NCI-H2171 treated with DMSO at 0.1 percent for 48 hours (cell line): Measurements from ENCODE around the gene ERICH6.

Experiments used
- DNase-seq: peaks from one replicate; lab custom pipeline; 2025; lab: John Stamatoyannopoulos, UW

Gene ERICH6

DNA sequence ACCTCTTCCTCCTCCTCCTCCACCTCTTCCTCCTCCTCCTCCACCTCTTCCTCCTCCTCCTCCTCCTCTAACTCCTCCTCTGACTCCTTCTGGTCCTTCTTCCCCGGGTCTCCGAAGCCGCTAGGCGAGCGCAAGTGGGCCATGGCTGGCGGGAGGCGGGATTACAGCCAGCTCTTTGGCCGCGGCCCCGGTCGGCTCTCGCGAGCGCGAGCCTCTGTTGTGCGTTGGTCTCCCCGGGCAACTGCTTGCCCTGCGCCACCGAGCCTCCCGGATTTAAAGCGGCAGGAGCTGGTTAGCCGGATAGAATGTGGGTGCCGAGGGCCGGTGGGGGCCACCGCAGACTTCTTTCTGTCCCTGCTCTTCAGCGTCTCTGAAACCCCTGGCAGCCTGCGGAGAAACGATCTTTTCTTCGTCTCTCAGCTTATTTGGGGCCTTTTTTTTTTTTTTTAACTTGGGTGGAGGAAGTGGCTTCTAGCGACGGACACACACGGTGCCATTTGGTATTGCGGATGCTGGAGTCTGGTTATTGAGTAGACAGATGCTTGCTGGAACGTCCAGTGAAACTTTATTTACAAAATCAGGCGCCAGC is at the start of gene ERICH6:
Gene ERICH6, minus strand, starts transcription at position 165 of the 589 bp plus-strand sequence. Its CDS starts 22 bp downstream, at position 143.
- DNase-seq = peak; percentile 82

DNA sequence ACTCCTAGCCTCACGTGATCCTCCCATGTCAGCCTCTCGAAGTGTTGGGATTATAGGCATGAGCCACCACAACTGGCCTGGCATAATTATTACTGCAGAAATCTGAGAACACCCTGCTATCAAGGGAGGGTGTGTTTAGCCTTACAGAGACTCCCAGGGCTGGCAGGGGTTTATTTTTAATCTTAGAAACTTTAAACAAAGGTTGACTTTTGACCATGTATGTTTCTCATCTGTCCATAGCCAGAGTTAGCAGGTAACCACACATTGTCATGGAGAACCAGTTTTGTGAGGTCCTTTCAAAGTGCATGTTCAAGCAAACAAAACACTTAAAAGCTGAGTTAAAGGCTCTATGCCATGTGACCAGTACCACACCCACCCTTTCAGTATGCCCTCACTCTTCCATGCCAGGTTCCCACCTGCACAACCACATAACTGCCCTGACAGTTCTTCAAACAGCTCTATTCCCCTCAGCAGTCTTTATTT is 48.1 kb upstream of the ERICH6 start:
- DNase-seq = no peak

DNA sequence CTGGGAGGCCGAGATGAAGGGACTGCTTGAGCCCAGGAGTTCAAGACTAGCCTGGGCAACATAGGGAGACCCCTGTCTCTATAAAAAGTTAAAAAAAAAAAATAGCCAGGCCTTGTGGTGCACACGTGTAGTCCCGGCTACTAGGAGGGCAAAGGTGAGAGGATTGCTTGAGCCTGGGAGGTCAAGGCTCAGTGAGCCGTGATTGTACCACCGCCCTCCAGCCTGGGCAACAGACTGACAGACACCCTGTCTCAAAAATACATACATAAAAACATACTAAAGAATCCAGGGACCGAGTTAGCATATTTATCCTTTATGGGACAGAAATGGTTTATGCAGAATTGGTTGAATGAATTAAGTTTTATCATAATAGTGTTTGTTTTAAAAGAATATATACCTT is 45.5 kb upstream of the ERICH6 start:
- no peak for DNase-seq

DNA sequence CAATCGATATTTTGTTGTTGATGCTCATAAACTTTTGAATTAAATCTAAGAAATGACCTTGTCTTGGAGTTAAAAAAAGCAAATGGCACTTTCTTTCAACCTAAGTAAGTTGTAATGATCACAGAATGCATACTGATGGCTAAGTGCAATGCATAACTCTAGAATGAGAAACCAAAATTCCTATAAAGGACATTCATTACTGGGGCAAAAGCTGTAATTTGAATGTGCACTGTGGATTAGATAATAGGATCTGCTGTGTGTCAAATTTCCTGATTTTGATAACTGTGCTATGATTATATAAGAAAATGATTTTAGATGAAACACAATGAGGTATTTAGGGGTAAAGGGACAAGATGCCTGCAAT is 44.9 kb upstream of the ERICH6 start:
- no peak for DNase-seq

DNA sequence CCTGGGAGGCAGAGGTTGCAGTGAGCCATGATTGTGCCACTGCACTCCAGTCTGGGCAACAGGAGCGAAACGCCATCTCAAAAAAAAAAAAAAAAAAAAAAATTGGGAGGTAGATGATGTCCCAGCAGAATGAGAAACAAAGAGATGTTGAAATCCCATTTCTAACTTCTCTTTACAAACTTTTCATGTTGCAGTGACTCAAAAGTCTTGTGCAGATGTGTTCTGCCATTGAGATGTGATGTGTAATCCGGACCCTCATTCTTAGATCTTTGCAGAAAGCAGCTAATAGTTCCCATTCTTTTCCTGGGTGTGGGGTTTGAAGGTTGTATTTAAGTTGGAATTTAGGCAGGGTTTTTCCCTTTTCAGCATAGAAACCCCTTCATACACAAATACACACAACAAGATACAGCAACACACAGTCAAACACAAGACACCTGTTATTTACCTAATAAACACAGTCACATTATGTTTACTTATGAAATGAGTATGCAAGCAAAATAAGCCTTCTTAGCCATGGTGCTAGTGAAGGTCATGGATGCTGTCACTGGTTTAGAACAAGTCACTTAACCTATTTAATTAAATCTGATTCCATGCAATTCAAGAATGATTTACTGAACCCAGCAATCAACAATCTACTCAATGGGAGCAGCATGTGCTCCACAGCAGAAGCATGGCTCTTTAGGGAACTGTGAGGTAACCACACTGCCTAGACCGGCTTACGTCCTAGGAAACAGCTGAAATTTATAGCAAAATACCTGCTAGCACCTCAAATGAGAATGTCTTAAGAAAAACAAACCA is 44.4 kb upstream of the ERICH6 start:
- DNase-seq = no peak

DNA sequence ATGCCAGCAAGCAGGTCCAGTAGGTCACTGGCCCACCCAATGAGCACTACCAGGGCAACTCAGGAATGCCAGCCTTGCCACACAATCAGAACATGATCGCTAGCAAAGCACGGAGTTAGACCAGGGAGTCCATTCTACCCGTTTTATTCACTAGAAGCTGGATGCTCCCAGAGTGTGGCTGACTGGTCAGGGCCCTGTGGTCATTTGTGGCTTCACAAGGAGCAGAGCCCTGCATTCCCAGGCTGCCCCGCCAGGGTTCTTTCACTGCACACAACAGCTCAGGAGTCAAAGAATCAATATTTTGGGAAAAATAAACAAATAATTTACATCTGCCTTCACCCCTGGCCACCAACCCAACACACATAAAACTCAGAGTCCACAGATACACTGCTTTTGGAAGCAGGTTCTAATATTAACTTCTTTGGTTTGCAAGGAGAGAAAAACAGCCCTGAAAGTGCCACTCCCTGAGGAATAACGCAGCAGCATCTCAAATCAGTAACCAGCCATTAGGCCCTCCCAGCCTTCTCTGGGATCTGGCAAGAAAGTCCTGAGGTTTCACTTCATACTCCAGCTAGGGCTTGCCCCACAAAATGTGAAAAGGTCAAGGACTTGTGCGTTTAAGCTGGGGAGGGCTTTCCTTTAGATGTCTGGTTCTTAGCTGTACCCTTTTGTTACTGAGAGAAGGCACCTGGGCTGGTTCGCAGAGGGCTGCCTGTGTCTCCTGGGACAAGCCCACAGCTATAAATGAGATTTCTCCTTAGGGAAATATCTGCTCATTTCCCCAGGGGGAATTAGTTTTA is 43.3 kb upstream of the ERICH6 start:
- DNase-seq = peak; percentile 30

DNA sequence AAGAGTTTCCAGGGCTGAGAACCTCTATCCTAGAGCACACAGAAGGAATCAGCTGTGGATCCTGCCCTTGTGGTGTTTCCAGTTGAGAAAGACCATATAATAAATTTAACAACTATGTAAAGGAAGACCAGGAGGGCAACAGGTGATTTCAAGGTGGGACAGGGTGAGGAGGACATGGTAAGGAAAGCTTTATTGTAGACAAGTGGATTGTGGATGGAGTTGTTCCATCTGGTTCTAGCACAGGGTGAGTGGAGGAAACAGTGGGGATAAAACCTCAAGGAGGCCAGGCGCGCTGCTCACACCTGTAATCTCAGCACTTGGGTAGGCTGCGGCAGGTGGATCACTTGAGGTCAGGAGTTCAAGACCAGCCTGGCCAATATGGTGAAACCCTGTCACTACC is 42.1 kb upstream of the ERICH6 start:
- no peak for DNase-seq

DNA sequence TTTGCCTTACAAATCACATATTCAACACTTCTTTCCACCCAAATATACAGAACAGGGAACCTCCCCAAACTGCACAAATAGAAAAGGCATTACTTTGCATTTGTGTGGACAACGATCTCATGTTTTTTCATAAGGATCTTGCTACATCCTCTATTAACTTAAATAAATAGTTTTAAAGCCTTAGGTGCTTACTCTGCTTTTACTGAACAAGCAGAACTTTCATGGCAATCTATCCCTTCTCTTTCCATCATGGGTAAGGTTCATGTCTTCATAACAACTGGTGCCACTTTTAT is 41.1 kb upstream of the ERICH6 start:
- DNase-seq = no peak

DNA sequence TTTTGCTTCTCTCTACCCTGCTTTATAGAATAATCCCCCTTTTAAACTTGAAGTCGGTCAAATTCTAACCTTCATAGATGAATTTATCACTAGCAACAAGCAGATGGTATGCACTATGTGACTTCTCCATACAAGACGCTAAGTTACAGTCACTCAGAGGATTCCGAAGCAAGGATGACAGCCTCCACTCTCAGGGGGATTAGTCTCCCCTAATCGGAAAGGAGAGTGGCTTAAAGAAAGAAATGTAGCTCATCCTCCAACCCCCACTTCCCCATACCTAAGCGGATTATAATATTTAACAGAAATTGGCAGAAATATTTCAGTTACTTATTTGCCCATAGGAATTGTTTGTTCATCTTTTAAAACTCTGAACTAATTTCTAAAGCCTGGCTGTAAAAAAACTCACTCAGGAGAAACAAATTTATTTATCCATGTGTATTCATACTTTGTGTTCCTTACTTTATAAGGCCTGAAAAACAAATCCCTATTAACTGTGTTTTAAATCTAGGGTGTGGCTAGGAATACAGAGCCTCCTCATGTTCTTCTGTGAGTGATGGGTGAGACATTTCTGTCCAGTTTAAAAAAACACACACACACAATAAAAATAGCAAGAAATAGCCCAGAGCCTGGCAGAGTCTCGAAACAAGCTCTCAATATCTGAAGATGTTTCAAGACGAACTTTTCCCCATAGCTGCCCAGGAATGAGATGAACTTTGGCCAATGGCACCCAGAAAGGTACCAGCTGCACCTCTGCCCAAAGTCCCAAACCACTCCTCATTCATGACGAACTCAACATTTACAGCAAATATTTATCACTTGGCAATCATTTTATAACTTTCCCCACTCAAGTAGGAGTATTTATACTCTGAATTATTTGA is 40.6 kb upstream of the ERICH6 start:
- no peak for DNase-seq

DNA sequence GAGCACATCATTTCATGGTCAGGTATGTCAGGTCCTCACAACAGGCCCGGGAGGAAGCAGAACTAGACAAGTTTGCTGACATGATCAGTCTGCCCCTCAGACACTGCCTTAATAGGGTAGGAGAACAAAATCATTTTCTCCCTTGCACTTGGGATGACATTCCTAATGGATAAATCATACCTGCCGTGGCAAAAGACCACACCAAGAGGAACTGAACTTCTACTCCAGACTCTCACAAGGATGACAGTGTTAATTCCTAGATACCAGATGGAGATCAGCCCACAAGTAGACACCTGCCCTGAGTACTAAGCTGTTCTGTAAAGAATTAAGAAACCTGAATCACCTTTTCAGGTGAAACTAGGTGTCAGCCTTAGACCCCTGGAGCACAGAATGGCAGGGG is 39.8 kb upstream of the ERICH6 start:
- no peak for DNase-seq

DNA sequence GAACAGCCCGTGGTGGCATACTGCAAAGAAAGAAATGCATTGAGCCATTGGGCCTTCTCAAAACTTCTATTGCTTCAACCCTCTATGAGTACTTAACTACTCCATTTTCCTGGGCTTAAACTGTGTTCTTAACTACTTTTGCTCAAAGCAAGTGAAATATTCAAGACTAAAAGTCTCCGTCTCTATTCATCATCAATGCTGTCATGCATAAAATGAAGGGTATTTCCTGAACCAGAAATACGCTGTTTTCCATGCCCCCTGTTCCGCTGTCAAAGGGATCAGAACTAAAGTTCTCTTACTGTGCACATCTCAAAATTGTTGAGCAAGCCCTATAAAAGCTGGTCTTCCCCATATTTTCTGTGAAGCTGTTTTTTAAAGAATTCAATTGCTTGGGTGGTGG is 39.0 kb upstream of the ERICH6 start:
- no peak for DNase-seq

DNA sequence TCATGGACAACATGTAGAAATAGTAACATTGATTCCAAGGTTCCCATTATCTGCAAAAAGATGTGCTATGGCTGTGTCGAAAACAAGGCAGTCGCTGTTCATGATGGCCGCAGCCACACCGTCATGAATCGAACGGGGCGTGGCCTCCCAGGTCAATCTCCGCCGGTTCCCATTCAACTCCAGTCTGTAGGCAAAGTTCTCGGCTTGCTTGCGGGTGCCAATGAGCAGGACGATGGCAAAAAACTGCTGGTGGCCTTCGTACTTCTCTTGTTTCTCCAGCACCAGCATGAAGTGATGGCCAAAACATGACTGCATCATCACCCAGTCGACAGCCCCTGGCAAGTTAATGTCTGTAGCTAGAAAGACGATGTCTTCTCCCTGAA is 38.4 kb upstream of the ERICH6 start:
- no peak for DNase-seq

DNA sequence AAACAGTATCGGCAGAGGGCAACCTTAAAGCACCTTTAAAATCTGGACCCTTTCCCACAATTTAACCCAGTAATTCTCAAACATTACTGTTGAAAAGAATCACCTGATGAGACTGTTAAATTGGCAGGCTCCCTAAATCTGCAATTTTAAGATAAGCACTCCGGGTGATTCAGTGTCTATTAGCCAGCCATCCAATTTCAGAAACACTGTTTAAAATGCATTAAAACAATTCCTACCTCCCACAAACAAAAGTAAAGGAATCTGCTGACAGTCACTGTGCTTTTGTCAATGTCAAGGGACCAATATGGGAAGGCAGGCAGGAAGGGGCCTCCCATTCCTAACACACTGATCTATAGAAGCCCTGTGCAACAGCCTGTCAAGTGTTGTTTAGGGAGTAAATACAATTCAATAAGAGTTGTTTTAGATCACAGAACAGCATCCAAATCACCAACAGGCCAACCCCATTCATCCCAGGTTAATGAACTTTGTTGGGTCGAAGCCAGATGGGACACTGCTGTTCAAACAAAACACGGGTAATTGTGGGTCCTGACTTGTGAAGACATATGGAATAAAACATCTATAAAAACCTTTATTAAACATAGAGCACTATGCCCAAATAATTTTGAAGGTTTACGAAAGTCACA is 37.9 kb upstream of the ERICH6 start:
- DNase-seq = no peak

DNA sequence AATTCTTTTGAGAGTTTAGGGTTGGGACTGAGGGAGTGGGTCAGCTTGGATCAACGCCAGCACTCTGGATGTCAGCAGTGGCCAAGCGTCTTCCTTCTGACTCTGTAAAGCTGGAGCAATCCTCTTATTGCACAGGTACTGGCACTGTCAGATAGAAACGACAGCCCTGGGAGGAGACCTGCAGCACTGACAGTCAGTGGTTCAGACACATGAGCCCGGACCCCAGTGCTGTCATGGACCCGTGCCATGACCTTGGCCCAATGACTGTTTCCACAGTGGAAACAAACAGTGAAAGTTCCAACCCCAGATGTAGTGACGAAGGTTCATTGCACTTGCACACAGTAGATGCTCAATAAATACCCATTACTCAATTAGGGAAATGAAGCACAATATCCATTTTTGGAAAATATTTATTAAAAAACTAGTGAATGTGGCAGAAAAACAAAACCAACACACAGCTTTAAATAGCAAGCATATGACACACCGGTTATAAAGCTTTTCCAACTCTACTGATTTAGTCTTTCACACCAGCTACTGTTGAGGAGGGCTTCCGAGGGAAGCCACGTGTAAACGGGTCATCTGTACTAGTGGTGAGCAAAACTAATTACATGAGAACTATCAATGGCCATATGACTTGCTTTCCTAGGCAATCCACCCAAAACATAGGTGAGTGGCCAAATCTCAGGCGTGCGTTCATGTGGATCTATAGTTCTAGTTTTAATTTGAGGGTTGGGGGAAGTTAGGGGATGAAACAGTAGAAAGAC is 37.2 kb upstream of the ERICH6 start:
- DNase-seq = no peak

DNA sequence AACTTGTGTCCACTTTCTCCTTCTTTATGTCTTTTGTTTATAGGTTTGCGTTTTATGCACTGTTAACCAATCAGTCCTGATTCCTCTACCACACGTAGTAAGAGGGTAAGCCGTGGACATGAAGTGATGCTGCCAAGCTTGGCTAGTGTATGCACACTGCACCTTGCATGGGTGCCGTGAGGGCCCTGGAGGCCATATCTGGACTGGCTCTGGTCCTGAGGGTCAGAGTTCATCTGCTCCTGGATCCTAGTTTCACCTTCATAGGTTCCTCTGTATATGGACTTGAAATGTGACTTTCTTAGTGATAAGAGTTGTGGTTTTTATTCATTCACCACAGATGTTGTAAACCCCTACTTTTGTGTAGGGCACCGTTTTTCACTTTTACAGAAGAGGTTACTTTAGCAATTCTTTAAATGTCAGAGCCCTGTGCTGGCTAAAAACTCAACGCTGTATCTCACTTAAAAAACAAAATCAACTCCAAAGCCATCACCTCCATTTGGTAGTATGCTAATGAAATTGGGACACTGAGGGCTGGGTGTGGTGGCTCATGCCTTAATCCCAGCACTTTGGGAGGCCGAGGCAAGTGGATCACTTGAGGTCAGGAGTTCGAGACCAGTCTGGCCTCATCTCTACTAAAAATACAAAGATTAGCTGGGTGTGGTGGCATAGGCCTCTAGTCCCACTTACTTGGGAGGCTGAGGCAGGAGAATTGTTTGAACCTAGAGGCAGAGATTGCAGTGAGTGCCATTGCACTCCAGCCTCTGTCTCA is 36.3 kb upstream of the ERICH6 start:
- DNase-seq = no peak

DNA sequence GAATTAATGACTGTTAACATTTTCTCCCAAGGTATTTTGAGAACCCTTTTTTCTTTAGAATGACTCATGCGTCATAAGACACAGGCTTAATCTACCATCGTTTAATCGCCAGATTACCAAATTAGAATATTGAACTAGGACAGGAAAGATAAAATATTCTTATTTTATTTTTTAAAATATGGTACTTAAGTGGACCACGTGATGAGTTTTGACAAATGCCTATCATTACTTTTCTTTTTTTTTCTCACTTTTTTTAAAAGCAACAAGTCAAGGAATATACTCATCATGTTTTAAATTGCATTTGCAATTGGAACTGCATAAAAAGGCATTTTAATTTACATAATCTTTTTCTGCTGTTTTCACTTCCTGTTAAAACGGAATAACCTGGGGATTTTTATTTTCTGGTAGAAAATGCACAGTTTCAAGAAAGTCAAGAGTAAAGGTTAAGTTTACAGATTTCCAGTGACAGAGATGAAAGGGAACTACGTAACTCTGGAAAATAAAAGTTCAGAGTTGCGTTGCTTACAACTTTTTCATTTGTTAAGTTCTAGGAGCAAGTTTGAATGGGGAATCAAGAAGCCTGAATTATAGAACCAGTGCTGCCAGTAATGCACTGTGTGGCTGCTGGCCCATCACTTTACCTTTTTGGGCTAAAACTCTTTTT is 35.6 kb upstream of the ERICH6 start:
- DNase-seq = no peak

DNA sequence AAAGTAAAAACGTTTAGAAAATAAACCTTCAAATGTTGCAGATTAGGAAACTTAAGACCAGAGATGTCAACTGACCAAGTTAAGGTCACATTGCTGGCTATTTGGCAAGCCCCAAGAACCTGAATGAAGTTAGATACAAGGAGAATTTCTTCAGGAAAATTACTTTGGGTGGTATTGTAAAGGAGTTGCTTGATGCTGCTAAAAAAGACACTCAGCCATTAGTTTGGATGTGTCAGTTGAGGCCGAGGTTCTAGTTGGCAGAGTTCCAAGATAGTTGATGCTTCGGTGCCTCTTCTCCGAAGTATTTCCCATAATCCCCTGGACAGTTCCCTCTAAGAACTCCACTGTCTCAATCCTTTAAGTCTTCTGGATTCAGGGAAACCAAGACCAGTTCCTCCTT is 35.0 kb upstream of the ERICH6 start:
- peak; percentile 28 for DNase-seq

DNA sequence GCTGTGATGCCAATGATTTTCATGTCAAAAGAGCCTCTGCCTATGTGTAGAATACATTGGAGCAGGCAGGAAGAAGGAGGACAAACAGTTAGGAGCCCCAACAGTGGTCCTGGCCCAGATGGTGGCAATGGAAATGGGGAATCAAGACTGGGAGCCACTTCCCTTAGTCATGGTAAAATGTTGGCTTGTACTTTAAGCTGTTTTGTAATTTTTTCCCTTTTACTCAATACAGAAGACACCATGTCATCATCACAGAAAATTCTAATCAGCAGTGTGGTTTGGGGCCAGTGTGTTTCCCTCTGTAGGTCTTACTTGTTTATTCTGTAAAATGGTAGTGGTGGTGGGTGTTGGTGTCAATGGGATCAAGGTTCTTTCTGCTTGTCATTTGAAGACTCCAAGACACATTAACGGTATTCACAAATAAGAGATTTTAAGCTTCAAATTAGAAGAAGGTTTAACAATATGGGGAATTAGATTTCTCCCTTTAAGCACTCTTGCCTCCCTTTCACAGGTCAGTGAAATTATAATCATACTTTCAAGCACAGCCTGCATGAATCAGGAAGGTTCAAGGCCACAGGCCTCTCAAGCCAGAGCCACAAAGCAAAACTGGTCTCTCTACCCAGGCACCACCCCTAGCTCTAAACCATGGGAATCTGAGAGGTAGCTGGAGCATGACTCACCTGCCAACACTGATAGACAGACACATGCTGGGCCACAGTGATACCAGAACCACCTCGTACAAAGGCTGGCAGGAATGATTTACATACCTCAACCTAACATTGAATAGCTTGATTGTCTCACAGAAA is 34.4 kb upstream of the ERICH6 start:
- no peak for DNase-seq
